GM12801 (cell line): ENCODE data around the gene CASK.

Experiments
- TF ChIP-seq, protein P1 (sequence below): IDR thresholded peaks from one replicate; pipeline ENCODE4 v1.5.1; 2011; ENCODE audit warnings: control low read depth; ENCODE audit not compliant: insufficient read length; ENCODE audit errors: extremely low read depth

The CASK gene

GRCh38 chrX:41474726-41475100, 448.6 kb downstream of the CASK start:
- TF ChIP-seq, protein P1, sequence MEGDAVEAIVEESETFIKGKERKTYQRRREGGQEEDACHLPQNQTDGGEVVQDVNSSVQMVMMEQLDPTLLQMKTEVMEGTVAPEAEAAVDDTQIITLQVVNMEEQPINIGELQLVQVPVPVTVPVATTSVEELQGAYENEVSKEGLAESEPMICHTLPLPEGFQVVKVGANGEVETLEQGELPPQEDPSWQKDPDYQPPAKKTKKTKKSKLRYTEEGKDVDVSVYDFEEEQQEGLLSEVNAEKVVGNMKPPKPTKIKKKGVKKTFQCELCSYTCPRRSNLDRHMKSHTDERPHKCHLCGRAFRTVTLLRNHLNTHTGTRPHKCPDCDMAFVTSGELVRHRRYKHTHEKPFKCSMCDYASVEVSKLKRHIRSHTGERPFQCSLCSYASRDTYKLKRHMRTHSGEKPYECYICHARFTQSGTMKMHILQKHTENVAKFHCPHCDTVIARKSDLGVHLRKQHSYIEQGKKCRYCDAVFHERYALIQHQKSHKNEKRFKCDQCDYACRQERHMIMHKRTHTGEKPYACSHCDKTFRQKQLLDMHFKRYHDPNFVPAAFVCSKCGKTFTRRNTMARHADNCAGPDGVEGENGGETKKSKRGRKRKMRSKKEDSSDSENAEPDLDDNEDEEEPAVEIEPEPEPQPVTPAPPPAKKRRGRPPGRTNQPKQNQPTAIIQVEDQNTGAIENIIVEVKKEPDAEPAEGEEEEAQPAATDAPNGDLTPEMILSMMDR, result no peak

- TF ChIP-seq, protein P1, result no peak
Observed at GRCh38 chrX:41473936-41474725, 449.2 kb downstream of the CASK start.

- TF ChIP-seq, protein P1, result no peak
Observed at GRCh38 chrX:41472231-41472815, 451.0 kb downstream of the CASK start.

- TF ChIP-seq, protein P1, result no peak
Observed at GRCh38 chrX:41471786-41472185, 451.6 kb downstream of the CASK start.

DNA sequence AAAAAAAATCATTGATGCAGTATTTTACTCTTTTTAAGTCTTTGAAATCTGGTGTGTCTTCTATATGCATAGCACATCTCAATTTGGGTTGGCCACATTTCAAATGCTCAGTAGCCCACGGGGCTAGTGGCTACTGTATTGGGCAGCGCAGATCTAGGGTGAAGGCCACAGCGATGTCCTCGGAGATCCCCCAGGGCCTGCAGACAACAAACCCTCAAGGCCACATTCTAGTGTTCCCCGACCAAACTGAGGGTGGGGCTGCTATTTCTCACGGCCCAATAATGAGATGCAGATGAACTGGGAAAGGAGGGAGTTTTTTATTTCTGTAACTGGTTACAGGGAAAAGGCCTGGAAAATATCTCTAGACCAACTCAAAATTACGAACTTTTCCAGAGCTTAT, 452.6 kb downstream of the CASK start:
- TF ChIP-seq, protein P1, result no peak

- TF ChIP-seq, protein P1, result no peak
Observed at GRCh38 chrX:41468647-41469323, 454.6 kb downstream of the CASK start.
